HG03095 (cell line): ENCODE measurements around the gene HKDC1.
A peak's percentile ranks its signal among the peaks of the same experiment; 100 is the strongest.
"Not testable (repeated sequence)": the region's sequence is repeated elsewhere in the genome, so short reads cannot be mapped to it uniquely, and the experiment has no call there.

Source experiments
- ATAC-seq: cut with Tn5 transposase; IDR thresholded peaks from one replicate; pipeline ENCODE4 v1.9.1; 2021; ENCODE audit warnings: moderate library complexity; ENCODE audit not compliant: unreplicated experiment

The HKDC1 gene, protein sequence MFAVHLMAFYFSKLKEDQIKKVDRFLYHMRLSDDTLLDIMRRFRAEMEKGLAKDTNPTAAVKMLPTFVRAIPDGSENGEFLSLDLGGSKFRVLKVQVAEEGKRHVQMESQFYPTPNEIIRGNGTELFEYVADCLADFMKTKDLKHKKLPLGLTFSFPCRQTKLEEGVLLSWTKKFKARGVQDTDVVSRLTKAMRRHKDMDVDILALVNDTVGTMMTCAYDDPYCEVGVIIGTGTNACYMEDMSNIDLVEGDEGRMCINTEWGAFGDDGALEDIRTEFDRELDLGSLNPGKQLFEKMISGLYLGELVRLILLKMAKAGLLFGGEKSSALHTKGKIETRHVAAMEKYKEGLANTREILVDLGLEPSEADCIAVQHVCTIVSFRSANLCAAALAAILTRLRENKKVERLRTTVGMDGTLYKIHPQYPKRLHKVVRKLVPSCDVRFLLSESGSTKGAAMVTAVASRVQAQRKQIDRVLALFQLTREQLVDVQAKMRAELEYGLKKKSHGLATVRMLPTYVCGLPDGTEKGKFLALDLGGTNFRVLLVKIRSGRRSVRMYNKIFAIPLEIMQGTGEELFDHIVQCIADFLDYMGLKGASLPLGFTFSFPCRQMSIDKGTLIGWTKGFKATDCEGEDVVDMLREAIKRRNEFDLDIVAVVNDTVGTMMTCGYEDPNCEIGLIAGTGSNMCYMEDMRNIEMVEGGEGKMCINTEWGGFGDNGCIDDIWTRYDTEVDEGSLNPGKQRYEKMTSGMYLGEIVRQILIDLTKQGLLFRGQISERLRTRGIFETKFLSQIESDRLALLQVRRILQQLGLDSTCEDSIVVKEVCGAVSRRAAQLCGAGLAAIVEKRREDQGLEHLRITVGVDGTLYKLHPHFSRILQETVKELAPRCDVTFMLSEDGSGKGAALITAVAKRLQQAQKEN

DNA sequence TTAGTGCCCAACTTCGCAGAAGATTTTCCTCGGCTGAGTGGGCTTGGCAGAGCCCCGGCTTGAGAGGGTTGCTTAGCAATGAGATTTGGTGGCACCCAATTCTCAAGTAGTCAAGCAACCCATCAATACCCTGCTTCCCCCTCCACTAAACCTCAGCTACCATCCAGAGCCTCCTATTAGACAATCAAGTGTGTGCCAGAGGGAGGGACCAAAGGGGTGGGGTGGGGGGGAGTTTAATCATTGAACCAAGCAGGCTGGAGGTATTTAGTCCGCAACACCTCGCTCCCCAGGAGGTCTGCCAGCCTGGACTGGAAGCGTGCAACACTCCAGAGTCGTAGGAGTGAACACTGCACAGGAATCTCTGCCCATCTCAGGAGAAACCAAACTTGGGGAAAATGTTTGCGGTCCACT, at the start of gene HKDC1:
TSS of gene HKDC1 (plus strand) at position 292 of the 411 bp plus-strand sequence. CDS start at position 396, 104 bp downstream.
- no peak for ATAC-seq

DNA sequence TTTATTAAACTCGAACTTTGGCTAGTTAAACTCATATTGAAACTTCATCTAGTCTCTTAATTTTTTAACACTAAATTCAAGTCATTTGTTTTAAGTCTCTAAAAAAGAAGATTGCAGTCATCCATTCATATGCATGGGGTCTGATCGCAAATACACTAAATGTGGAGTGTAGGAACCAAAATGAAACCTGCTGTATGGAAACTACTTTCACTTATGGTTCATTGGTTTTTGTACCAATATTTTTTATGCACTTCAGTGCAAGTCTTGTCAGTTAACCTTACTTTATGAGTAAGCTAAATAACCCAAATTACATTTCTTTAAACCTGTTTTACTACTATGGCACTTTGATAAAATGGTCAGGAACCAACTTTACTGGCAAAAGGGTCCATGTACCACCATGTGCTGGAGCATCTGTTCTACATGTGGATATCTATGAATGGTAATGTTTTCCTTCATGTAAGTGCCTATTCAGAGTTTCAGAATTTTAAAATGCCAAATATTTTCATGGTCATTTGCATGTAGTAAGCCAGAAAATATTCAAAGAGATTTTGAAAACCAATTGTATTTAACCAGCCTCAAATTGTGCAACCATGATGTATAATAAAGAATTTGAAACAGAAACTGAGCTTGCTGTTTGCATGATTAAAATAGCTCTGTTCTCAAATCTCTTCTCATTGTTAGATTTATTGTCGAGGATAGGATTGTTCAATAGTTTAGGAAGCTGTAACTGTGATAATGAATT, 47.7 kb upstream of the HKDC1 start:
- ATAC-seq: no peak

DNA sequence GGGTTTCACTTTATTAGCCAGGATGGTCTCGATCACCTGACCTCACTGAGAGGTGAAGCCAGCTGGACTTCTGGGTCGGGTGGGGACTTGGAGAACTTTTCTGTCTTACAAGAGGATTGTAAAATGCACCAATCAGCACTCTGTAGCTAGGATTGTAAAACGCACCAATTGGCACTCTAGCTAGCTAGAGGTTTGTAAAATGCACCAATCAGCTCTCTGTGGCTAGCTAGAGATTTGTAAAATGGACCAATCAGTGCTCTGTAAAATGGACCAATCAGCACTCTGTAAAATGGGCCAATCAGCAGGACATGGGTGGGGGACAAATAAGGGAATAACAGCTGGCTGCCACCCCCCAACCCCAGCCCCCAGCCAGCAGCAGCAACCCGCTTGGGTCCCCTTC, 44.8 kb upstream of the HKDC1 start:
- not testable (repeated sequence) for ATAC-seq

DNA sequence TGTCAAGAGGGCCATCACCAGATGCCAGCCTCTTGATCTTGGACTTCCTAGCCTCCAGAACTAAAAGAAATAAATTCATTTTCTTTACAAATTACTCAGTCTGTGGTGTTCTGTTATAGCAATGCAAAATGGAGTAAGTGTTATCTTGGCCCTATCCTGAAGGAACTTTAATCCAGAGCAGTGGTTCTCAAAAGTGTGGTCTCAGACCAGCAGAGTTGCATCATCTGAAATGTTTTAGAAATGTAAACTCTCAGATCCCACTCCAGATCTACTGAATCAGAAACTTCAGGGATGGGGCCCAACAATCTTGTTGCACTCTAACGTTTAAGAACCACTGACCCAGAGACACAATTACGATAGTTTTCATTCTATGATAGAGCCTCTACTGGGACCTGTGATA, 43.3 kb upstream of the HKDC1 start:
- no peak for ATAC-seq

DNA sequence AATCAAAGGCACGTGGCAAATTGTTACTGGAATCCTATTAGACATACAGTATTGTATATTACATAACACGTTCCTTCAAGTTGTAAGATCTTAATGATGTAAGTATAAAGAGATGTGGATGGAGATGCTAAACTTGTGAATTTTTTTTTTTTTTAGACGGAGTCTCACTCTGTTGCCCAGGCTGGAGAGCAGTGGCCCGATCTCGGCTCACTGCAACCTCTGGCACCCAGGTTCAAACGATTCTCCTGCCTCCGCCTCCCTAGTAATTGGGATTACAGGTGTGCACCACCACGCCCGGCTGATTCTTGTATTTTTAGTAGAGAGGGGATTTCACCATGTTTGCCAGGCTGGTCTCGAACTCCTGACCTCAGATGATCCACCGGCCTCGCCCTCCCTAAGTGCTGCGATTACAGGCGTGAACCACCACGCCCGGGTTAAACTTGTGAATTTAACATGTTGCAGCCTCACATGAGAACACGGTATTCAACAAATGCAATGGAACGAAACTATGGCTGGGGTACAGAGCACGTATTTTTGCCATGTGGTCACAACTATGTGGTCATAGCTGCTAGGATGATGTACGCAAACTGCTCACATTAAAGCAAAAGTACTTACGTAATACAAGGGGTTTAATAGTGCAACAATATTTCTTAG, 40.9 kb upstream of the HKDC1 start:
- peak; percentile 9 for ATAC-seq

DNA sequence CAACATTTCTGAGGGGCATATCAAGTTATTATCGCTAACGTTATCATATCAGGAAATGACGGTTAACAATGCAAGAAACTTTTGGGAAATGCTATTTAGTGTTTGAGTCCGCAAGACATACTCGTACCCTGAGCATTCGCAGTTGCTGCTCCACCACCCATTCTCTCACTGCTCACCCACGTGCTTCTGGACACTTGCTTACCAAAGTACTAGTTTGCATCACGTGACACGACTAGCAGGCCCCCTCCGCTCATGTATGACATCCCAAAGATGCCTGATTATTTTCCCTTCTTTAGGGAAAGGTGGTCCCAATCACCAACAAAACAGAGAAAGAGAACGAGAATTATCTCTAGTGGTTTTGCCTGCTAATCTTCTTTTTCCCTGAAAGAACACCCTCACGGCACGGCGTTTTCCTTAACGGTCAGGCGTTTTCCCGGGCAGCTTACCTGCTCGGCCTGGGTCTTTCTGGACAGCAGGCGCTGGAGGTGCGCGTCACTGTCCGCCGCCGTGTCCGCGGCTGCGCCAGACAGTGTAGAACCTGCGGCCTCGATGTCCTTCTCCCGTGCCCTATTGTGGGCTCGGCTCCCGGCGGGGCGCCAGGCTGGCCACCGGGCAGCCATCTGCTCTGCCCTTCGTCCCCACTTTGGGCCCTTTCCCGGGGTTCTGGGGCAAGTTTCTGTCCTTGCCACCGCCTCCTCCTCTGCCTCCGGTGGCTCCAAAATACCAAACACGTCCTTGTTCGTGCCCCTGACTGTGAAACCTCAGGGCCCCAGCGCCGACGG, 40.2 kb upstream of the HKDC1 start, which contains the start of gene SUPV3L1:
TSS of gene SUPV3L1 (plus strand) at position 492 of the 782 bp plus-strand sequence. CDS start at position 550, 58 bp downstream.
- peak; percentile 84 for ATAC-seq

DNA sequence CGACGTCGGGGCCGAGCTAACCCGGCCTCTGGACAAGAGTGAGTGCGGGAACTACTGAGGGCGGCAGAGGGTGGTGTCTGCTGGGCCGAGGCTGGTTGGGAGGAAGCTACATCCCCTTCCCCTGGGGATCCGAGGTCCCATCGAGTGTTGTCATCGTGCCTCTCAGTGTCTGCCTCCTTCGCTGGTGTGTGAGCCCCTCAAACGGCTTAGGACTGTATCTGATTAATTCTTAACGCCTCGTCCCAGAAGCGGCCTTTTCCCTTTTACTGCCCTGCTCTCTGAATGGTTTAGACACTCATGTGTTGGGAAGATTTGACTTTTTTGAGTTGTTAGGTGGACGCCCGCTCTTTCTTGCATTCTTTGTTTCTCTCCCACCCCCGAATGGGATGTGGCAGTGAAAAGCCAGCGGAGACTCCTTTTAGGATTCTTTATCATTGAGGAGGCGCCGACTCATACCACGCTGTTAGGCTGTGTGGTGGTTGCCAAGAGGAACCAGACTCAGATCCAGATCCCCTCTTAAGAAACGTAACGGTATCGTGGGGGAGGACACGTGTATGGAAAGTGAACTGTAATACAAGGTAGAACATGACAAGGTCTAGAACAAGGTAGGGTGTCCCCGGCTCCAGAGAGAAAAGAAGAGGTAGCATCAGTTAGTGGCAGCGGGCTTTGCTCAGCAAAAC, 39.5 kb upstream of the HKDC1 start:
- ATAC-seq: peak; percentile 25

DNA sequence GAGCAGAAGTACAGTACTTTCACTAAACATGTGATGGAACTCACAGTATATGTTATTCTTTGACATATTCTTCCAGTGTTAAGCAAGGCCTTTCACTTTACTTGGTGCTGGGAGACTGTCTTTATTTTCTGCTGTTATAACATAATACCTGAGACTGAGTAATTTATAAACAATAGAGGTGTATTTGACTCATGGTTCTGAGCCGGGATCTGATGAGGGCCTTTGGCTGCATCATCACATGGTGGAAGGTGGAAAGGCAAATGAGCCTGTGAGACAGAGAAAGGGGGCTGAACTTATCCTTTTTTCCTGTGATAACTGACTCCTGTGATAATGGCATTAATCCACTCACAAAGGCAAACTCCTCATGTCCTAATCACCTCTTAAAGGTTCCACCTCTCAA, 38.7 kb upstream of the HKDC1 start:
- no peak for ATAC-seq

DNA sequence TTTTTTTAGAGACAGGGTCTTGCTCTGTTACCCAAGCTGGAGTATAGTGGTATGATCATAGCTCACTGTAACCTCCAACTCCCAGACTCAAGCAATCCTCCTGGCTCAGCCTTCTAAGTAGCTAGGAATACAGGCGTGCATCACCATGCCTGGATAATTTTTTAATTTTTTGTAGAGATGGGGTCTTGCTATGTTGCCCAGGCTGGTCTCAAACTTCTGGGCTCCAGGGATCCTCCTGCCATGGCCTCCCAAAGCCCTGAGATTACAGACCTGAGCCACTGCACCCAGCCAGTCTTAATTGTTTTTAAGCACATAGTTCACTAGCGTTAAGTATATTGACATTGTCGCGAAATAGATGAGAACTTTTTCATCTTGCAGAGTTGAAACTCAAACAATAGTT, 38.1 kb upstream of the HKDC1 start:
- no peak for ATAC-seq

DNA sequence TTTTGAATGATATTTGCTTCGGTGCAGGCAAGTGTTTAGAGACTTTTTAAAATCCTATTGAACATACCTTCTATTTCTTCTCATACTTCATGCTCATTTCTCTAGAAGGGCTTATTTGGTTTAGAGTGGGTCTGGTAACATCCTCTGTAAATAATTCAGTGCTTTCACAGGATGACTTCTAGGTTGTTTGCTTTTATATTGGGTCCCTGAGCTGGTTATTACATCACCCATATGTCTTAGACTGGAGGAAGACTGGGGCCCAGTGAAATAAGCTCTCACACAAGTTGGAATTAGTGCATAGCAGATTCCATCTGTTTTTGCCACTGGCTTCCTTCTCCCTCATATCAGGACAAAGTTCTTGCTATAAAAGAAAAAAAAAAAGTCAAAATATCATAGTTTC, 33.6 kb upstream of the HKDC1 start:
- ATAC-seq: no peak

DNA sequence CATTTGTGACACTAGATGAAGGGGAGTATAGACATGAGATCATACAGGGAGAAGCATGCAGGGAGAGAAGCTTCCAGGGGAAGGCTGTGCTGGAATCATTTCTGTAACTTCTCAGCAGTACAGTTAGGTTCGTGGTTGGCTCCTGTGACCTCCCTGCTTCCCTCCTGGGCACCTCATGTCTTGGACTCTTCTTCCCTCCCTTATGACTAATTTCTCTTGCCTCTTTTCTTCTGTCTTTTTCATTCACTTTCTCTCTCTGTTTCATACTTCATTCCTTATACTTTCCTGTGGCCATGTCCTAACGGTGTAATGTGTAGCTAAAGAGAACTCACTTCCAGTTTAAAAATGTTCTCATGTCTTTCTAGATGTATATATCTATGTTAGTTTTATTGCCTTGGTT, 19.1 kb upstream of the HKDC1 start:
- ATAC-seq: no peak

DNA sequence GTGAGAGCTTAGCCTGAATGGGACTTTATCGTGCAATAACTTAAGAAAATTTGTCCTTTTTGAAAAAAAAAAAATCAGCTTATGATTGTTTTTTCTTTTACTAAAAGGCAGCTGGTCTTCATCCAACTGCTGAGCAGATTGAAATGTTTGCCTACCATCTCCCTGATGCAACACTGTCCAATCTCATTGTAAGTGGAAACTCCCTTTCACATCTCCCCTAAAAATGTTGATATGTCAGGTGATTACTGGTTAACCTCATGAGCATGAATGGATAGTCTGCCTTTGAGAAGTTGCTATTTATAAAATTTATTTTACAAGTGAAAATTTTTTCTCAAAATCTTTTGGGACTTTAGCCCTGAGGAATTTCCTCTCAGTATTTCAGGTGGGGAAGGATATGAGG, 17.8 kb upstream of the HKDC1 start:
- ATAC-seq: no peak

DNA sequence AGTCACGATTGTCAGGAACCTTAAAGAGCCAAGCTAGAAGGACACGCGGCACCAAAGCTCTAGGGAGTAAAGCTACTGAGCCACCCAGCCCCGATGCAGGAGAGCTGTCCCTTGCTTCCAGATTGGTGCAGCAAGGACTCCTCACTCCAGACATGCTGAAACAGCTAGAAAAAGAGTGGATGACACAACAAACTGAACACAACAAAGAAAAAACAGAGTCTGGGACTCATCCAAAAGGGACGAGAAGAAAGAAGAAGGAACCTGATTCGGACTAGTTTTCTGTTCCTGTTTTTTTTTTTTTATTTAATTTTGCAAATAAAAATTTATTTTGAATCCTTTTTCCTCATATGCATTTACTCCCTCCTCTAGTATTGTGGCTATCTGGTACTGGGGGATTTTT, 11.4 kb upstream of the HKDC1 start:
- no peak for ATAC-seq

DNA sequence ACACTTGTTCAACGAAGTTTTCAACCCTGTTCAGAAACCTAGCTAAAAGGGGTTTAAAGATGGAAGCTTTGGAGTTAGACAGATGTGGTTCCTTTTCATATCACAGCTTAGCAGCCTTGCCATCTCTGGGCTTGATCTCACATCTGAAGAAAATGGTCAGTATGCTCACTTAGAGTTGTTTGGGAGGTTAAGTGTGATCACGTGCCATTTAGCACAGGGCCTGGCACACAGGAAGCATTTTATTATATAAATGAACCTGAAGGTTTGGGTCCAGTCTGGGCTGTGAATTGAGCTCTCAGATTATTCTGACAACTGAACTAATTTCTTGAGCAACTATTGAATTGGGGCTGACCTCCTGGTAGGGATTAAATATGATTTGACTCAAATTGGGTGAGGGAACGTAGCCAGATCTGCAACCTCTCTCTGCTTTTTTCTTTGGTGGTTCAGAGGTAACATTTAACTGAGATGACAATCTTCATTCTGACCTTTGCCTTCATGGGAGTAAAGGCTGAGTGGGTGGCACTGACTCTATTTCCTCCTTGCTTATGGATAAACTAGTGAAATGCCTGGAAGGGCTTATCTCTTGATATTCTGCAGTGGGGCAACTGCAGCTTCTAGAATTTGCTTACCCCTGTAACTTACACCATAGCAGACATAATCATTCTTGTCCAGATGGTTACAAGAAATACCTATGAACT, 10.2 kb upstream of the HKDC1 start:
- no peak for ATAC-seq

DNA sequence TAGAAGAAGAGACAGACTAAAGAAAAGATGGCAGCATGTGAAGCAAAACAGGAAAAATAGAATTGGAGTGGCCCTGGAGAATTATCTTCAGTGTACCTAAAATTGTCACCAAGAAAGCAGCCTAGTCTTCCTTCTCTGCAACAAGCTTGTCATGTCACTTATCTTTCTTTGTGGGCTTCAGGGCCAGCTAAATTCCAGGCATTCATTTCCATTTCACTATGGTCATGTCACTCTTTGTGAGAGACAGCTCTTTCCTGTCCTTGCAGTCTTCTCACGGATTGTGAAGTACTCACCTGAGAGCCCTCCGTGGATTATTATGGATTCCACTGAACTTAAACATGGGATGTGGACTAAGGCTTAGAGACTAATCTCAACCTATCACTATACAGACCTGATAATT, 9.0 kb upstream of the HKDC1 start:
- ATAC-seq: no peak

DNA sequence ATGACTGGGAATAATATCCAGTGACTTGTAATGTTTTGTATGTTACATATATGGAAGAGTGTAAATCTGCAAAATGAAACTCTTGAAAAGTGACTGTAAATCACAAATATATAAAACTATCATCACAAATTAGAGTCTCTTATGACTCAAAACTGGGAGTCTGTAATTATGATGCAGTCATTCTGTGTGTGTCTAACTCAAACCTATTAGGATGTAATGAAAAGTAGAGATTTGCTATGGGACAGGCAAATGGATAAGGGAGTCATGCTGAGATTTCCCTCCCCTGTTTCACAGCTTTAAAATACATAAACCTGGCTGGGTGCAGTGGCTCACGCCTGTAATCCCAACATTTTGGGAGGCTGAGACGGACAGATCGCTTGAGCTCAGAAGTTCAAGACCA, 8.6 kb upstream of the HKDC1 start:
- no peak for ATAC-seq

DNA sequence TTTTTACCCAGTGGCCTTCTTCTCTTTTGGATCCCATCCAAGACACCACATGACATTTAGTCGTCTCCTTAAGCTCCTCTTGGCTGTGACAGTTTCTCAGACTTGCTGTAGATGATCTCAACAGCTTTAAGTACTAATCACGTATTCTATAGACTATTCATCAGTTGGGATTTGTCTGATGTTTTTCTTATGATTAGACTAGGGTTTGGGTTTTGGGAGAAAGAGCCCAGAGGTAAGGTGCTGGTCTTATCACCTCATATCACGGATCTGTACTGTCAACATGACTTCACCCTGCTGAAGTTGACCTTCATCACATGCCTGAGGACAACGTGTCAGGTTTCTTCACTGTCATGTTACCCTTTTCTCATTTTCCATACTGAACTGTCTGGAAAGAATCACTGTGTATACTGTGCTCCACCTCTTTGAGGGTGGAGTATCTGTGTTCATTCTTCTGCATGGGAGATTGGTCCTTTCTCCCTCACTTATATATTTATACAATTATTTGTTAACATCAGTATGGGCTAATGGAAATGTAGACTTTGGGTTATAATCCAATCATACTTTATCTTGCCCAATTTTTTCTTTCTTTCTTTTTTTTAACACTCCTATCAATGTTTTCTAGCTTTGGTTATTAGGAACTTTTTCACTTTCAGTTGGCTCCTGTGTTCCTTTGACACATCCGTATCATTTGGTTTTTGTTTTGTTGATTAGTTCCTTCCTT, 6.4 kb upstream of the HKDC1 start:
- no peak for ATAC-seq

DNA sequence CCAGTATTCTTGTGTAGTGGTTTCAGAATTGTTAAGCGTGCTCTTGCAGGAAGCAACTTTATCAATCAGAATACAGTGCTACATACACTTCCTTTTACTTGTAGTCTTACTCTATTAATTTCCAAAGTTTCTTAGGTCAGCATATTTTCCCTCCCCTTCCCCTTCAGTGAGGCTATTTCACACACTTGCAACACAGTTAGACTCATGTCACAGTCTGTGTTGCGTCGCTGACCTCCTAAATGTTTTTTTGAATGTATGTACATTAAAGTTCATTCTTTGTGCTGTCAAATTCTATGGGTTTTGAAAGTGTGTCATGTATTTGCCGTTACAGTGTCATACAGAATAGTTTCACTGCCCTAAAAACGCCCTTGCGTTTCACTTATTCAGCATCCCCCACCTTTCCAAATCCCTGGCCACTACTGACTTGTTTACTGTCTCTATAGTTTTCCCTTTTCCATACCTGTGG, 5.4 kb upstream of the HKDC1 start:
- ATAC-seq: no peak
